ENCODE results near the gene ZNF226. TPM values are rescaled to one million over a fixed set of nuclear protein-coding genes. Genes with fewer than 3 reads are reported as not detected.
"Not testable (repeated sequence)": the region's sequence is repeated elsewhere in the genome, so short reads cannot be mapped to it uniquely, and the experiment has no call there.

Gene ZNF226
- 10 to 100 TPM; 10.6 to 10.7 TPM for total RNA-seq

DNA sequence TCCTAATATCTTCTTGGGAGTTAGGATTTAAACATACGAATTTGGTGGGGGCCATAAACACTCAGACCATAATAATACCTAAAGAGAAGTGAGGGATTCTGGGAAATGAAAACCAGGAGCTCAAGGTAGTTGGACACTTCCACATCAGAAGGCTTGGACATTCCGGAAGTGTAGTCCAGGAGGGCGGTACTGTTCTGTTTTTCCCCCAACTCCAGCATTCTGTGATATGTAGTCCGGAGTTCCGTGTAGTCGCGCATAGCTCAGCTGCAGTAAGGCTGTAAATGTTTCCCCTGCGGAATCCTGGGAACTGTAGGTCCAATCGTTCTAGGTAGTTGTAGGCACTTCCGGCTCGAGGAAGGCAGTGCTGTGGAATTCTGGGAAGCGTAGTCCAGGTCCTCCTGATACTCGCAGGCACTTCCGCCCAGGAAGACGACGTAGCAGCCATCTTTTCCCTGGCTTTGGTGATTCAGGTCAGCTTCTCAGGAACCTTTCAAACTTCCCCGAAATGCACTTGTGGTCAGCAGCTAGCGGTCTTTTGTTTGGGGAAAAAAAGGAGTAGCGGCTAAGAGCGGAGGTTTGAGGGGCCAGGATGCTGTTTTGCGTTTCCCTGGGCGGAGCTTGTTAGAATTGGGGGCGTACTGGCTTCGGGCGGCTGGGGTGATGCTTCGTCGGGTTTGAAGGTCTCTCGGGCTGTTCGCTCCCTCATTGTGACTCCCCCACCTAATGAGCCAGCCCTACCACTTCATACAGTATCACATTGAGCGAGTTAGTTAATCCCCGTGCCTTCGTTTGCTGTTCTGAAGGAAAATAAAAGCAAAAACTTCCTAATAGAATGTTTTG lies at the start of gene ZNF226:
ZNF226 (plus strand) TSS at position 428 of the 840 bp plus-strand sequence. CDS start 4,981 bp downstream, outside the sequence.
- intact Hi-C loops (cut with micrococcal nuclease) = loop anchor here (1.0 to 5.0 kb wide), 6 partner anchors 23 to 335 kb away; partner anchors contain the start of genes ZNF180, ZNF222, ZNF225 and ZNF227
- peak; percentile 89 for DNase-seq
- Mint-ChIP-seq H3K4me1 (ENCODE audit: low read depth) (peaks cover 24% of the 10 kb centered on the region), H3K36me3 (peaks cover 39% of the 10 kb centered on the region), H3K27ac (peak within 1 kb of the TSS; percentile 97), H3K27me3 (no peaks in the 10 kb centered on the region), H3K4me3 (peak within 1 kb of the TSS; percentile 97), H3K9me3 (peaks cover 69% of the 10 kb centered on the region)
- CTCF ChIA-PET = interaction anchor here (1.1 kb wide), 1 partner anchor 42 kb away, joined by 4 read pairs; no protein-coding TSS in a partner anchor
- POLR2A ChIA-PET = interaction anchor here (0.9 to 1.4 kb wide), 4 partner anchors 23 to 139 kb away, joined by 3 to 6 read pairs (median 4); partner anchors contain the start of genes ZNF227 and ZNF235

DNA sequence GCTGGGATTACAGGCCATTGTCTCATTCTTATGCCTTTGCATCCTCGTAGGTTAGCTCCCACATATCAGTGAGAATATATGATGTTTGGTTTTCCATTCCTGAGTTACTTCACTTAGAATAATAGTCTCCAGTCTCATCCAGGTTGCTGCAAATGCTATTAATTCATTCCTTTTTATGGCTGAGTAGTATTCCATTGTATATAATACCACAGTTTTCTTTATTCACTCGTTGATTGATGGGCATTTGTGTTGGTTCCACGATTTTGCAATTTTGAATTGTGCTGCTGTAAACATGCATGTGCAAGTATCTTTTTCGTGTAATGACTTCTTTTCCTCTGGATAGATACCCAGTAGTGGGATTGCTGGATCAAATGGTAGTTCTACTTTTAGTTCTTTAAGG lies 43.7 kb upstream of the ZNF226 start:
- DNase-seq; POLR2A ChIA-PET; intact Hi-C loops (cut with micrococcal nuclease); H3K4me3 Mint-ChIP-seq; H3K4me1 Mint-ChIP-seq (ENCODE audit: low read depth); CTCF ChIA-PET; H3K27ac Mint-ChIP-seq; H3K27me3 Mint-ChIP-seq: not testable (repeated sequence)
- H3K9me3 Mint-ChIP-seq = peaks cover 54% of the 10 kb centered on the region
- peaks cover 85% of the 10 kb centered on the region for H3K36me3 Mint-ChIP-seq

DNA sequence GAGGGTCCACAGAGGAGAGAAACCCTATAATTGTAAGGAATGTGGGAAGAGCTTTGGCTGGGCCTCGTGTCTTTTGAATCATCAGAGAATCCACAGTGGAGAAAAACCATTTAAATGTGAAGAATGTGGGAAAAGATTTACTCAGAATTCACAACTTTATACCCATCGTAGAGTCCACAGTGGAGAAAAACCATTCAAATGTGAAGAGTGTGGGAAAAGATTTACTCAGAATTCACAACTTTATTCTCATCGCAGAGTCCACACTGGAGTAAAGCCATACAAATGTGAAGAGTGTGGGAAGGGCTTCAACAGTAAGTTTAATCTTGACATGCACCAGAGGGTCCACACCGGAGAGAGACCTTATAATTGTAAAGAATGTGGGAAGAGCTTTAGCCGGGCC lies 32.9 kb upstream of the ZNF226 start:
- no peak overlapping the region for H3K27ac Mint-ChIP-seq
- no peaks in the 10 kb centered on the region for H3K4me1 Mint-ChIP-seq (ENCODE audit: low read depth)
- H3K4me3 Mint-ChIP-seq = no peak overlapping the region
- H3K27me3 Mint-ChIP-seq = no peaks in the 10 kb centered on the region
- peaks cover 43% of the 10 kb centered on the region for H3K9me3 Mint-ChIP-seq
- peaks cover 45% of the 10 kb centered on the region for H3K36me3 Mint-ChIP-seq
- POLR2A ChIA-PET = no interaction called here
- intact Hi-C loops (cut with micrococcal nuclease) = no loop called here
- no peak for DNase-seq
- CTCF ChIA-PET = no interaction called here

DNA sequence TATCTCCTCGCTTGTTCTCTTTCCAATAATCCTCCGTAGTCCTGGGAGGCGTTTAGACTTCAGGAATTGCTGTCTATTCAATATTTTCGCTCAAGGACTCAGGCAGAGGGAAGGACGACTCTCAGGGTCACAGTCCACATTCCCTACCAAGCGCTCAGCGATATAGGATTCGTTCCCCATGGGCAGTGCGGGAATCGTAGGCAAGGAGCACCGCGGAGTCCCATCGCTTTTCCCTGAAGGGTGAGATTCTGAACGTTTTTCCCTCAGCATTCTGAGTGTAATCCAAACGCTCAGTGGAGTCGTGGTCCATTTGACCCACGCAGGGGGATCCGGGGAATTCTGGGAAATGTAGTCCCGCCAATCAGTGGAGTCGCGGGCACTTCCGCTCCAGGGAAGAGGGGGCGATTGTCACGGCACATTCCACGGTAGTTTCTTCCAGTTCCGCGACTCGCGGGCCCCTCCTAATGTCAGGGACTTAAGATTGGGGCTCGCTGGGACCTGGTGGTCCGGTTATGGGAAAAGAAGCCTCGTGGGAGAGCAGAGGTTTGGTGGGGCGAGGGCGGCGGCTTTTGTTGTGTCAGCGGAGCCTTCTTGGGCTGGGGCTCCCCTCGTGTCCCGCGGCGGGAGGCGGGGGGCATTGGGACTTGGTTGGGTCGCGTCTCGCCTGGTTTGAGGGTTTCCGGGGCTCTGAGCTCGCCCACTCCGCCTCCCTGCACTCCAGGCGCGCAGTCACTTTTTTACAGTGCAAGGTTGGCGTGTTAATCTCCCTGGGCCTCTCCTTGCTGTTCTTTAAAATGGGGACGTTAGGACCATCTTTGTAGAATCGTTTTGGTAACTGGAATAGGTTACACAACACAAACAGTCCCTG lies 23.5 kb upstream of the ZNF226 start, which contains the start of gene ZNF234:
ZNF234 (plus strand) TSS at position 364 of the 868 bp plus-strand sequence. CDS start 3,079 bp downstream, outside the sequence.
- intact Hi-C loops (cut with micrococcal nuclease) = loop anchor here (1.0 to 2.0 kb wide), 4 partner anchors 24 to 139 kb away; partner anchors contain the start of genes ZNF225, ZNF226, ZNF227 and ZNF230
- Mint-ChIP-seq H3K27me3 (no peaks in the 10 kb centered on the region), H3K36me3 (peaks cover 28% of the 10 kb centered on the region), H3K9me3 (peaks cover 5% of the 10 kb centered on the region), H3K27ac (peak within 1 kb of the TSS; percentile 83), H3K4me3 (peak within 1 kb of the TSS; percentile 91), H3K4me1 (ENCODE audit: low read depth) (peaks cover 15% of the 10 kb centered on the region)
- POLR2A ChIA-PET = interaction anchor here (1.0 to 1.3 kb wide), 2 partner anchors 23 to 27 kb away, joined by 3 read pairs; partner anchors contain the start of gene ZNF226
- peak; percentile 78 for DNase-seq
- CTCF ChIA-PET = no interaction called here

DNA sequence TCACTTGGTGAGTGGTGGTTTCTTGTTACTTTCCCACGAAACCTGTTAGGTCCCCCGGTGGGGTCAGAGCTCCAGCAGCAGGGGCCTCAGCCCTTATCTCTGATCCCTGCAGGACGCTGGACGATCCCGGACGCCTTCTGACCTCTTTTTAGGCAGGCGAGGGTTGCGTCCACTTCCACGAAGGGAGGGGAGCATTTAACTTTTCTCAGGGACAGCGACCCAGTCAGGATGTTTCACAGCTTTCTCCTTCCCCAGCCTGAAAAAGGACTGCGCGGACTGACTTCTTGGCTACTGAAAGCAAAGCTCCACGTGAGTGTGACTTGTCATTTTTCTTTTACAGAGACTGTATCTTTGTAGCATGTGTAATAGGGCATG lies 22.9 kb upstream of the ZNF226 start:
- H3K9me3 Mint-ChIP-seq = peaks cover 5% of the 10 kb centered on the region
- intact Hi-C loops (cut with micrococcal nuclease) = loop anchor here (1.0 kb wide), 1 partner anchor 23 kb away; the partner anchor contains the start of gene ZNF226
- ChIA-PET CTCF (no interaction called here), POLR2A (interaction anchor here (1.0 kb wide), 1 partner anchor 23 kb away, joined by 3 read pairs; the partner anchor contains the start of gene ZNF226)
- peak; percentile 9 for DNase-seq
- no peaks in the 10 kb centered on the region for H3K27me3 Mint-ChIP-seq
- H3K4me3 Mint-ChIP-seq = peak overlapping the region; percentile 91
- H3K27ac Mint-ChIP-seq = peak overlapping the region; percentile 83
- peaks cover 31% of the 10 kb centered on the region for H3K36me3 Mint-ChIP-seq
- H3K4me1 Mint-ChIP-seq (ENCODE audit: low read depth) = peaks cover 15% of the 10 kb centered on the region

DNA sequence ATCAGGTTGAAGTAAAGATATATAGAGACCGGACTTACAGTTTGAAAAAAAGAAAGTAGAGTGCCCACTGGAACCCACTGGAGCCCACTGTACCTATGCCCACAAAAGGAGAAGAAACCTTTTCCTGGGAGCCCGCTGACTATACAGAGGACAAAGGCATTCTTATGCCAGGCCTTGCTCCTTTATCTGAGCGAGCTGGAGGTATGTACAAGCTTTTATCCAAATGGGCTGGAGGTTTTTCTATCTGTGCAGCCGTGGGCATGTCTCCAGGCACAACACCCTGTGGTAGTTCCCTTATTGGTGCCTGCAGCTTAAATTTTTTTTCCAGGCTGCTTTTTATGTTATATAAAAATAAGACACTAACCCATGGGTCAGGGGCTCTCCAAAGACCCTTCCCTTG lies 15.1 kb upstream of the ZNF226 start:
- ChIA-PET POLR2A (interaction anchor here (1.1 kb wide), 1 partner anchor 192 kb away, joined by 3 read pairs; no protein-coding TSS in a partner anchor), CTCF (no interaction called here)
- peaks cover 48% of the 10 kb centered on the region for H3K9me3 Mint-ChIP-seq

DNA sequence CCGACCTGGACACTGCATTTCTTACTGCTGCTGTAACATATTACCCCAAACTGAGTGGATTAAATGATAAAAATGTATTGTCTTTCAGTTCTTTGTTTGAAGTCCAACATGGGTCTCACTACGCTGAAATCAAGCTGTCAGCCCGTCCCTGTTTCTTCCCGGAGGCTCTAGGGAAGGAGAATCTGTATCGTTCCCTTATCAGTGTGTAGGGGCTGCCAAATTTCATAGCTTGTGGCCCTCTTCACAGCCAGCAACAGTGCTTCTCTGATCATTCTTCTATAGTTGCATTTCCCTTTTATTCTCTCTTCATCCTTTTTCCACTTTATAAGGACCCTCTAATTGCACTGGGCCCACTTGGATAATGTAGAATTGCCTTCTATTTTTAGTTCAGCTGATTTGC lies 13.4 kb upstream of the ZNF226 start:
- ChIA-PET POLR2A (no interaction called here), CTCF (no interaction called here)
- Mint-ChIP-seq H3K36me3 (peaks cover 80% of the 10 kb centered on the region), H3K9me3 (peaks cover 59% of the 10 kb centered on the region), H3K4me1 (ENCODE audit: low read depth) (no peaks in the 10 kb centered on the region), H3K27me3 (no peaks in the 10 kb centered on the region), H3K27ac (no peak overlapping the region), H3K4me3 (no peak overlapping the region)
- intact Hi-C loops (cut with micrococcal nuclease) = no loop called here
- no peak for DNase-seq

More for the DNA sequence above, 15.1 kb upstream of the ZNF226 start:
- Mint-ChIP-seq H3K27me3 (no peaks in the 10 kb centered on the region), H3K4me1 (ENCODE audit: low read depth) (no peaks in the 10 kb centered on the region), H3K27ac (no peak overlapping the region), H3K36me3 (peaks cover 85% of the 10 kb centered on the region), H3K4me3 (no peak overlapping the region)
- intact Hi-C loops (cut with micrococcal nuclease) = no loop called here
- no peak for DNase-seq

DNA sequence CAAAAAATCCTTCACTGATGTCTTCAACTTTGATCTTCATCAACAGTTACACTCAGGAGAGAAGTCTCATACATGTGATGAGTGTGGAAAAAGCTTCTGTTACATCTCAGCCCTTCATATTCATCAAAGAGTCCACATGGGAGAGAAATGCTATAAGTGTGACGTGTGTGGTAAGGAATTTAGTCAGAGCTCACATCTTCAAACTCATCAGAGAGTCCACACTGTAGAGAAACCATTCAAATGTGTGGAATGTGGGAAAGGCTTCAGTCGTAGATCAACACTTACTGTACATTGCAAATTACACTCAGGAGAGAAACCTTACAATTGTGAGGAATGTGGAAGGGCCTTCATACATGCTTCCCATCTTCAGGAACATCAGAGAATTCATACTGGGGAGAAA lies 8.4 kb upstream of the ZNF226 start:
- Mint-ChIP-seq H3K36me3 (peaks cover 68% of the 10 kb centered on the region), H3K4me3 (no peak overlapping the region), H3K9me3 (peaks cover 78% of the 10 kb centered on the region), H3K27me3 (no peaks in the 10 kb centered on the region), H3K4me1 (ENCODE audit: low read depth) (no peaks in the 10 kb centered on the region), H3K27ac (no peak overlapping the region)
- no peak for DNase-seq
- intact Hi-C loops (cut with micrococcal nuclease) = no loop called here
- CTCF ChIA-PET = no interaction called here
- POLR2A ChIA-PET = interaction anchor here (0.6 kb wide), 1 partner anchor 56 kb away, joined by 3 read pairs; the partner anchor contains the start of gene ZNF227

DNA sequence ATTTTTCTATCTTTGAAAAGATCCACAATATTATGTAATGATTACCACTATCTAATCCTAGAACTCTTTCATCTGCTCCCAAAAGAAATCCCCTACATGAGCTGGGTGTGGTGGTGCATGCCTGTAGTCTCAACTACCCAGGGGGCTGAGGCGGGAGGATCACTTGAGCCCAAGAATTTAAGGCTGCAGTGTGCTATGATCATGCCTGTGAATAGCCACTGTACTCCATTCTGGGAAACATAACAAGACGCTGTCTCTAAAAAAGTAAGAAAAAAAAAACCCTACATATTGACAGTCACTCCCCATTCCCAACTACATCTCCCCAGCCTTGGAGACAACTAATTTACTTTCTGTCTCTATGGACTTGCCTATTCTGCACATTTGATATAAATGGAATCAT lies 1.1 kb upstream of the ZNF226 start:
- Mint-ChIP-seq H3K27ac (no peak overlapping the region), H3K36me3 (peaks cover 33% of the 10 kb centered on the region), H3K4me3 (no peak overlapping the region), H3K9me3 (peaks cover 67% of the 10 kb centered on the region), H3K27me3 (no peaks in the 10 kb centered on the region), H3K4me1 (ENCODE audit: low read depth) (peaks cover 24% of the 10 kb centered on the region)
- ChIA-PET CTCF (no interaction called here), POLR2A (no interaction called here)
- DNase-seq = no peak
- intact Hi-C loops (cut with micrococcal nuclease) = loop anchor here (1.0 to 2.0 kb wide), 2 partner anchors 49 to 50 kb away; partner anchors contain the start of genes ZNF225 and ZNF227

DNA sequence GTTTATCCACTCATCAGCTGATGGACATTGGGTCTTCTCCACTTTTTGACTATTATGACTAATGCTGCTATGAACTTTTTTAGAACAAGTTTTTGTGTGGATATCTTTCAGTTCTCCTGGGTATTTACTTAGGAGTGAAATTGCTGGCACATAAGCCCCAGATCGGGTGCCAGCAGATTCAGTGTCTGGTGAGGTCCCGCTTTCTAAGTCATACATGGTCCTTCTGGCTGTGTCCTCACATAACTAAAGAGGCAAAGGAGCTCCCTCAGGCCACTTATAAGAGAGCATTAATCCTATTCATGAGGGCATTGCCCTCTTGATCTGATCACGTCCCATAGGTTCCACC lies 600 bp upstream of the ZNF226 start:
- Mint-ChIP-seq H3K36me3 (peaks cover 35% of the 10 kb centered on the region), H3K4me3 (peak overlapping the region; percentile 97), H3K4me1 (ENCODE audit: low read depth) (peaks cover 24% of the 10 kb centered on the region), H3K27me3 (no peaks in the 10 kb centered on the region), H3K9me3 (peaks cover 67% of the 10 kb centered on the region), H3K27ac (peak overlapping the region; percentile 97)
- no peak for DNase-seq
- CTCF ChIA-PET = interaction anchor here (1.1 kb wide), 1 partner anchor 43 kb away, joined by 4 read pairs; no protein-coding TSS in a partner anchor
- intact Hi-C loops (cut with micrococcal nuclease) = loop anchor here (1.0 to 2.0 kb wide), 2 partner anchors 49 to 51 kb away; partner anchors contain the start of genes ZNF225 and ZNF227
- POLR2A ChIA-PET = interaction anchor here (0.9 to 1.4 kb wide), 4 partner anchors 22 to 140 kb away, joined by 3 to 6 read pairs (median 4); partner anchors contain the start of genes ZNF227 and ZNF235

DNA sequence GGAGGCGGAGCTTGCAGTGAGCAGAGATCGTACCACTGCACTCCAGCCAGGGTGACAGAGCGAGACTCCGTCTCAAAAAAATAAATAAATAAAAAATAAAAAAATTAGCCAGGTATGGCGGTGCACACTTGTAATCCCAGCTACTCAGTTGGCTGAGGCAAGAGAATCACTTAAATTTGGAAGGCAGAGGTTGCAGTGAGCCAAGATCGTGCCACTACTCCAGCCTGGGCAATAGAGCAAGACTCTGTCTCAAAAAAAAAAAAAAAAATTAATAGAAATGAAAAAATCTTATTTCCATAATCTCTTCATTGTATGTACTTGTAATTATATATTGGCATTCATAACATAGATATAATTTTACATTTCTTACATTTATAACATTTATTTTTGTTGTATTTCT lies 5.8 kb downstream of the ZNF226 start:
- CTCF ChIA-PET = not testable (repeated sequence)

More for the DNA sequence above, 5.8 kb downstream of the ZNF226 start:
- Mint-ChIP-seq H3K36me3 (peaks cover 89% of the 10 kb centered on the region), H3K9me3 (peaks cover 77% of the 10 kb centered on the region), H3K4me1 (ENCODE audit: low read depth) (peaks cover 18% of the 10 kb centered on the region)
- intact Hi-C loops (cut with micrococcal nuclease); H3K27ac Mint-ChIP-seq; DNase-seq; POLR2A ChIA-PET; H3K4me3 Mint-ChIP-seq; H3K27me3 Mint-ChIP-seq: not testable (repeated sequence)

Data from activated CD4-positive, alpha-beta memory T cell treated with anti-CD3 and anti-CD28 coated beads for 36 hours (primary cell).